Measurements from ENCODE around the gene FABP6. TPM values are rescaled to one million over a fixed set of nuclear protein-coding genes. Genes with fewer than 3 reads are reported as not detected.
A peak's percentile ranks its signal among the peaks of the same experiment; 100 is the strongest.

FABP6 gene
- total RNA-seq, 4 donors from 2014 or later, result not detected

- Histone ChIP-seq H3K36me3 (peaks cover 0 to 4% (median 0%) of the 10 kb centered on the region in 4 donors), H3K27me3 (no peaks in the 10 kb centered on the region), H3K27ac (no peak overlapping the region), H3K4me3 (no peak overlapping the region), H3K4me1 (peaks cover 0 to 18% (median 5%) of the 10 kb centered on the region in 4 donors), H3K9me3 (no peaks in the 10 kb centered on the region)
- in situ Hi-C loops (cut with MboI; ENCODE audit: low pct_ligation_motif_present in 1 of 4, low pct_unique_long_range_greater_than_20kb in 1 of 4, low sequenced_read_pairs in 3 of 4), result no loop called here
- intact Hi-C loops (cut with DNase I; ENCODE audit: low total_unique reads), result no loop called here
- WGBS, 2 donors (ENCODE audit: low coverage in 1 of 2), result 90% methylated on average over 6 of the region's 6 CpGs; no CpG with 5 or more reads in 1 of the 2 donors
- TF ChIP-seq EP300 (IDR thresholded peaks at IDR 0.05; ENCODE audit: low read depth) (no peak), CTCF (IDR thresholded peaks at IDR 0.05) (no peak), POLR2AphosphoS5 (IDR thresholded peaks at IDR 0.05) (no peak), POLR2A (IDR thresholded peaks at IDR 0.05) (no peak)
- no peak for DNase-seq
Observed at GRCh38 chr5:160254706-160255105, 25.4 kb downstream of the FABP6 start.

- no peak overlapping the region for H3K27ac ChIP-seq
- in situ Hi-C loops (cut with MboI; ENCODE audit: low pct_ligation_motif_present in 1 of 4, low pct_unique_long_range_greater_than_20kb in 1 of 4, low sequenced_read_pairs in 3 of 4) (no loop called here), intact Hi-C loops (cut with DNase I; ENCODE audit: low total_unique reads) (no loop called here)
- TF ChIP-seq EP300 (IDR thresholded peaks at IDR 0.05; ENCODE audit: low read depth), result no peak
- no peak for TF ChIP-seq POLR2A (IDR thresholded peaks at IDR 0.05)
- H3K9me3 ChIP-seq, result no peaks in the 10 kb centered on the region
- 79% methylated on average over 7 of the region's 7 CpGs; no CpG with 5 or more reads in 1 of the 2 donors for WGBS, 2 donors (ENCODE audit: low coverage in 1 of 2)
- no peak overlapping the region for H3K4me3 ChIP-seq
- H3K4me1 ChIP-seq, result peaks cover 15 to 29% (median 23%) of the 10 kb centered on the region in 4 donors
- no peak for DNase-seq
- no peaks in the 10 kb centered on the region for H3K36me3 ChIP-seq
- no peaks in the 10 kb centered on the region for H3K27me3 ChIP-seq
Observed at GRCh38 chr5:160259341-160259740, 30.0 kb downstream of the FABP6 start.

- Histone ChIP-seq H3K4me3 (no peak overlapping the region), H3K36me3 (no peaks in the 10 kb centered on the region), H3K9me3 (no peaks in the 10 kb centered on the region), H3K4me1 (peaks cover 15 to 29% (median 23%) of the 10 kb centered on the region in 4 donors), H3K27me3 (no peaks in the 10 kb centered on the region), H3K27ac (peak overlapping the region in 3 of 4 donors; percentile 13 to 80 (median 70))
- intact Hi-C loops (cut with DNase I; ENCODE audit: low total_unique reads), result no loop called here
- TF ChIP-seq POLR2AphosphoS5 (IDR thresholded peaks at IDR 0.05) (no peak), EP300 (IDR thresholded peaks at IDR 0.05; ENCODE audit: low read depth) (no peak), POLR2A (IDR thresholded peaks at IDR 0.05) (no peak), CTCF (IDR thresholded peaks at IDR 0.05) (no peak)
- in situ Hi-C loops (cut with MboI; ENCODE audit: low pct_ligation_motif_present in 1 of 4, low pct_unique_long_range_greater_than_20kb in 1 of 4, low sequenced_read_pairs in 3 of 4), result no loop called here
- 69 to 90% methylated on average over 3 to 14 of the region's 14 CpGs for WGBS, 2 donors (ENCODE audit: low coverage in 1 of 2)
- no peak for DNase-seq
Observed at GRCh38 chr5:160260006-160260775, 30.9 kb downstream of the FABP6 start.

- peaks cover 15 to 29% (median 25%) of the 10 kb centered on the region in 4 donors for H3K4me1 ChIP-seq
- peak; percentile 56 for DNase-seq
- H3K27me3 ChIP-seq, result no peaks in the 10 kb centered on the region
- H3K36me3 ChIP-seq, result no peaks in the 10 kb centered on the region
- intact Hi-C loops (cut with DNase I; ENCODE audit: low total_unique reads) (no loop called here), in situ Hi-C loops (cut with MboI; ENCODE audit: low pct_ligation_motif_present in 1 of 4, low pct_unique_long_range_greater_than_20kb in 1 of 4, low sequenced_read_pairs in 3 of 4) (no loop called here)
- no peak overlapping the region for H3K4me3 ChIP-seq
- peak overlapping the region; percentile 64 to 80 (median 68) for H3K27ac ChIP-seq
- H3K9me3 ChIP-seq, result no peaks in the 10 kb centered on the region
- WGBS, 2 donors (ENCODE audit: low coverage in 1 of 2), result 34 to 39% methylated on average over 4 to 22 of the region's 22 CpGs
- TF ChIP-seq EP300 (IDR thresholded peaks at IDR 0.05; ENCODE audit: low read depth) (no peak), POLR2A (IDR thresholded peaks at IDR 0.05) (peak; percentile 32), CTCF (IDR thresholded peaks at IDR 0.05) (no peak), POLR2AphosphoS5 (IDR thresholded peaks at IDR 0.05) (peak; percentile 33 to 45 (median 42))
Observed at GRCh38 chr5:160260881-160261815, 31.8 kb downstream of the FABP6 start.
